HCT116 (cell line): ENCODE results near the gene CDH1. TPM values are rescaled to one million over a fixed set of nuclear protein-coding genes. Genes with fewer than 3 reads are reported as not detected.

Source experiments
- ATAC-seq: fragments of 200-7000 bp; cut with Tn5 transposase; 2 replicates; pipeline ENCODE4 v1.9.1; 2020; ENCODE audit warnings: mild to moderate bottlenecking, moderate library complexity
- BruUV-seq: library from RNA; stranded (reverse); fragments of 400-500 nt; replicated peaks from 2 replicates; lab custom pipeline; 2021; lab: Mats Ljungman, UMichigan
- CTCF ChIA-PET: fragments of 300-600 bp; sonication (Branson Sonifier 250); formaldehyde crosslinking; loops from one replicate; lab custom pipeline; 2021; ENCODE audit warnings: antibody characterized with exemption; lab: Charles Lee
- POLR2A ChIA-PET: fragments of 300-600, 350-600 bp; sonication (Branson Sonifier 250); formaldehyde crosslinking; loops from one replicate; lab custom pipeline; 2021; ENCODE audit warnings: antibody characterized with exemption; lab: Charles Lee
- RAD21 ChIA-PET, 2 experiments: fragments of 300-600 bp; sonication (Branson Sonifier 250); formaldehyde crosslinking; loops; one replicate each; lab custom pipeline; 2023; ENCODE audit warnings: low total read pairs in 2 of 2; ENCODE audit not compliant: uncharacterized antibody in 2 of 2, unreplicated experiment in 2 of 2, low non-redundant PET in 1 of 2; lab: Charles Lee
- DNase-seq: peaks from one replicate; pipeline ENCODE4 v3.0.0-alpha.2; 2010; ENCODE audit warnings: low read depth, low spot score
- H2AFZ ChIP-seq: fragments of 200-600 bp; shearing (Covaris generic), sonication (generic); 2 replicates; pipeline ENCODE4 v1.6.1; 2017; ENCODE audit warnings: low read depth, mixed run types, mixed read lengths, antibody characterized with exemption, low read length; ENCODE audit not compliant: poor library complexity, severe bottlenecking
- H3K27ac ChIP-seq: 2 replicates; pipeline ENCODE4 v1.5.1; 2012; ENCODE audit warnings: low read depth, low read length
- H3K27me3 ChIP-seq: fragments of 200-600 bp; sonication (generic); 2 replicates; pipeline ENCODE4 v1.6.1; 2016; ENCODE audit warnings: mixed run types, low read length, mixed read lengths; ENCODE audit not compliant: insufficient read depth
- H3K36me3 ChIP-seq, 2 experiments: fragments of 200-500 bp in 1 of 2; fragments of 200-600 bp in 1 of 2; sonication (Bioruptor generic) in 1 of 2; sonication (generic) in 1 of 2; 2 replicates each; pipeline versions ENCODE4 v1.5.1 to v1.6.1; 2014 to 2016; ENCODE audit warnings: low read length in 2 of 2, inconsistent platforms in 1 of 2, mixed read lengths in 1 of 2, mixed run types in 1 of 2; ENCODE audit not compliant: insufficient read depth in 2 of 2, control insufficient read depth in 1 of 2
- H3K4me1 ChIP-seq, 2 experiments: fragments of 200-600 bp in 1 of 2; sonication (generic) in 1 of 2; 2 replicates each; pipeline versions ENCODE4 v1.5.1 to v1.6.1; 2012 to 2017; ENCODE audit warnings: low read length in 2 of 2, inconsistent platforms in 1 of 2, mild to moderate bottlenecking in 1 of 2, mixed read lengths in 1 of 2, mixed run types in 1 of 2, moderate library complexity in 1 of 2; ENCODE audit not compliant: insufficient read depth in 2 of 2, control insufficient read depth in 1 of 2
- H3K4me2 ChIP-seq: fragments of 200-600 bp; sonication (generic); 2 replicates; pipeline ENCODE4 v1.6.1; 2017; ENCODE audit warnings: mixed run types, low read length, mixed read lengths
- H3K4me3 ChIP-seq, 2 experiments: fragments of 200-600 bp in 1 of 2; sonication (generic) in 1 of 2; replicated peaks in 1 of 2; 2 replicates each; pipeline ENCODE4 v1.5.1; 2011 to 2016; ENCODE audit warnings: low read length in 2 of 2, control low read depth in 1 of 2, low read depth in 1 of 2, mild to moderate bottlenecking in 1 of 2, mixed read lengths in 1 of 2, mixed run types in 1 of 2
- H3K79me2 ChIP-seq: fragments of 200-600 bp; sonication (generic); 2 replicates; pipeline ENCODE4 v1.6.1; 2017; ENCODE audit warnings: mild to moderate bottlenecking, mixed run types, low read length, moderate library complexity, mixed read lengths; ENCODE audit not compliant: insufficient read depth
- H3K9ac ChIP-seq: fragments of 200-600 bp; sonication (generic); 2 replicates; pipeline ENCODE4 v1.6.1; 2016; ENCODE audit warnings: low read length, mixed read lengths
- H3K9me2 ChIP-seq: fragments of 200-600 bp; sonication (generic), shearing (Covaris generic); 2 replicates; pipeline ENCODE4 v1.6.1; 2017; ENCODE audit warnings: mixed run types, mild to moderate bottlenecking, moderate library complexity; ENCODE audit not compliant: insufficient read depth
- H3K9me3 ChIP-seq, 2 experiments: fragments of 200-500 bp in 1 of 2; fragments of 200-600 bp in 1 of 2; sonication (Bioruptor generic) in 1 of 2; sonication (generic) in 1 of 2; 2 replicates each; pipeline ENCODE4 v1.6.1; 2014 to 2017; ENCODE audit warnings: low read length in 2 of 2, mixed read lengths in 2 of 2, inconsistent platforms in 1 of 2, low read depth in 1 of 2, mild to moderate bottlenecking in 1 of 2, mixed run types in 1 of 2, moderate library complexity in 1 of 2; ENCODE audit not compliant: control insufficient read depth in 1 of 2, insufficient read depth in 1 of 2
- H4K20me1 ChIP-seq: fragments of 200-600 bp; sonication (generic), shearing (Covaris generic); 2 replicates; pipeline ENCODE4 v1.6.1; 2017; ENCODE audit warnings: mixed run types, mild to moderate bottlenecking, moderate library complexity; ENCODE audit not compliant: insufficient read depth
- ATF3 ChIP-seq: IDR thresholded peaks from 2 replicates; pipeline ENCODE4 v1.6.1; 2012
- CEBPB ChIP-seq: IDR thresholded peaks from 2 replicates; pipeline ENCODE4 v1.6.1; 2012; ENCODE audit warnings: low read depth
- EGR1 ChIP-seq: IDR thresholded peaks from 2 replicates; pipeline ENCODE4 v1.6.1; 2012; ENCODE audit warnings: low read depth
- ELF1 ChIP-seq: IDR thresholded peaks from 2 replicates; pipeline ENCODE4 v1.6.1; 2012; ENCODE audit warnings: low read depth, borderline replicate concordance
- MAX ChIP-seq: IDR thresholded peaks from 2 replicates; pipeline ENCODE4 v1.6.1; 2012
- RAD21 ChIP-seq: IDR thresholded peaks from 2 replicates; pipeline ENCODE4 v1.6.1; 2012; ENCODE audit warnings: low read depth, mild to moderate bottlenecking
- REST ChIP-seq: IDR thresholded peaks from 2 replicates; pipeline ENCODE4 v1.6.1; 2012; ENCODE audit warnings: low read depth
- SIN3A ChIP-seq: IDR thresholded peaks from 2 replicates; pipeline ENCODE4 v1.6.1; 2012; ENCODE audit warnings: low read depth
- ZFX ChIP-seq: fragments of 450-650 bp; IDR thresholded peaks from 2 replicates; pipeline ENCODE4 v1.6.1; 2017
- ZNF274 ChIP-seq: fragments of 200-500 bp; sonication (Bioruptor generic); IDR thresholded peaks from 2 replicates; pipeline ENCODE4 v1.6.1; 2014; ENCODE audit warnings: mild to moderate bottlenecking, low read depth, low read length, inconsistent platforms
- intact Hi-C: fragments of 100-400 bp; cut with micrococcal nuclease; formaldehyde crosslinking; loops from 2 replicates; pipeline ENCODE4 v1.10.0; 2022
- total RNA-seq: library from RNA; stranded (reverse); gene quantifications from one replicate; pipeline ENCODE4 v1.2.1, GENCODE V29; 2021; ENCODE audit not compliant: unreplicated experiment

CDH1 gene
- total RNA-seq, 1 experiment from 2014 or later = 73.2 TPM

- H2AFZ ChIP-seq = no peak overlapping the region
- H3K4me2 ChIP-seq = no peak overlapping the region
- BruUV-seq = no TSS peak
- H3K4me1 ChIP-seq = no peaks in the 10 kb centered on the region; a peak in 1 of 4 replicates
- no peak for TF ChIP-seq SIN3A
- TF ChIP-seq ZNF274 = no peak
- TF ChIP-seq ELF1 = no peak
- no peak for TF ChIP-seq ATF3
- TF ChIP-seq CEBPB = no peak
- no peak for TF ChIP-seq ZFX
- no peak overlapping the region for H3K27ac ChIP-seq
- no peaks in the 10 kb centered on the region for H3K9me3 ChIP-seq
- no peaks in the 10 kb centered on the region; the same call in 1 of the 2 replicates for H3K79me2 ChIP-seq
- H3K27me3 ChIP-seq = no peaks in the 10 kb centered on the region
- no peak overlapping the region for H3K9ac ChIP-seq
- DNase-seq (no peak), ATAC-seq (no peak)
- no peaks in the 10 kb centered on the region for H3K36me3 ChIP-seq
- CTCF ChIA-PET = no interaction called here
- no peaks in the 10 kb centered on the region for H3K9me2 ChIP-seq
- RAD21 ChIA-PET = no interaction called here
- intact Hi-C loops = no loop called here
- H4K20me1 ChIP-seq = no peaks in the 10 kb centered on the region
- no peak overlapping the region for H3K4me3 ChIP-seq
- POLR2A ChIA-PET = no interaction called here
These were observed 38.0 kb downstream of the CDH1 start for GRCh38 chr16:68774982-68775634.

- no peak overlapping the region for H3K27ac ChIP-seq
- ATAC-seq (no peak), DNase-seq (no peak)
- no peak overlapping the region for H3K9ac ChIP-seq
- H3K9me2 ChIP-seq = no peaks in the 10 kb centered on the region
- H2AFZ ChIP-seq = no peak overlapping the region
- H3K36me3 ChIP-seq = no peaks in the 10 kb centered on the region
- no peak overlapping the region for H3K4me3 ChIP-seq
- ChIA-PET POLR2A (interaction anchor here (0.9 kb wide), 1 partner anchor 20 kb away, joined by 3 read pairs; no protein-coding TSS in a partner anchor), RAD21 (no interaction called here), CTCF (no interaction called here)
- no peaks in the 10 kb centered on the region; the same call in 1 of the 2 replicates for H3K79me2 ChIP-seq
- H3K4me2 ChIP-seq = no peak overlapping the region
- no peaks in the 10 kb centered on the region for H4K20me1 ChIP-seq
- H3K4me1 ChIP-seq = no peaks in the 10 kb centered on the region; a peak in 1 of 4 replicates
- TF ChIP-seq SIN3A (no peak), ZNF274 (no peak), RAD21 (no peak), EGR1 (no peak), MAX (no peak), REST (no peak)
- no TSS peak for BruUV-seq
- no peaks in the 10 kb centered on the region for H3K27me3 ChIP-seq
- intact Hi-C loops = no loop called here
- H3K9me3 ChIP-seq = no peaks in the 10 kb centered on the region
These were observed 39.9 kb downstream of the CDH1 start for GRCh38 chr16:68776821-68777485.
